ENCODE measurements around the gene EVL.

EVL gene

GRCh38 chr14:100086361-100086760 is 21.1 kb downstream of the EVL start:
- H3K27ac ChIP-seq (ENCODE audit: low read depth, low read length, severe bottlenecking) = no peak overlapping the region
- no peaks in the 10 kb centered on the region for H3K9me3 ChIP-seq (ENCODE audit: control insufficient read depth, low read length)
- H3K4me1 ChIP-seq (ENCODE audit: control insufficient read depth, insufficient read depth, low read length, poor library complexity, severe bottlenecking) = no peaks in the 10 kb centered on the region
- no peak overlapping the region for H3K4me3 ChIP-seq (ENCODE audit: extremely low read depth, insufficient read depth, low read length, poor library complexity, severe bottlenecking)
- peaks cover 13% of the 10 kb centered on the region for H3K36me3 ChIP-seq (ENCODE audit: control insufficient read depth, insufficient read depth, low read length)
- WGBS, 2 experiments (ENCODE audit: insufficient coverage in 2 of 2) = 95% methylated on average over 4 of the region's 5 CpGs; no CpG with 5 or more reads in 1 of the 2 experiments

GRCh38 chr14:100088226-100088625 is 23.0 kb downstream of the EVL start:
- Histone ChIP-seq H3K36me3 (ENCODE audit: control insufficient read depth, insufficient read depth, low read length) (peaks cover 13% of the 10 kb centered on the region), H3K4me3 (ENCODE audit: extremely low read depth, insufficient read depth, low read length, poor library complexity, severe bottlenecking) (no peak overlapping the region)
- 100% methylated on average over 1 of the region's 3 CpGs; no CpG with 5 or more reads in 1 of the 2 experiments for WGBS, 2 experiments (ENCODE audit: insufficient coverage in 2 of 2)

GRCh38 chr14:100091386-100091785 is 26.2 kb downstream of the EVL start:
- Histone ChIP-seq H3K4me3 (ENCODE audit: extremely low read depth, insufficient read depth, low read length, poor library complexity, severe bottlenecking) (no peak overlapping the region), H3K36me3 (ENCODE audit: control insufficient read depth, insufficient read depth, low read length) (peaks cover 9% of the 10 kb centered on the region), H3K4me1 (ENCODE audit: control insufficient read depth, insufficient read depth, low read length, poor library complexity, severe bottlenecking) (no peaks in the 10 kb centered on the region), H3K27ac (ENCODE audit: low read depth, low read length, severe bottlenecking) (no peak overlapping the region), H3K9me3 (ENCODE audit: control insufficient read depth, low read length) (no peaks in the 10 kb centered on the region)
- 96% methylated on average over 5 to 6 of the region's 7 CpGs for WGBS, 2 experiments (ENCODE audit: insufficient coverage in 2 of 2)

More at GRCh38 chr14:100088226-100088625, 23.0 kb downstream of the EVL start:
- no peaks in the 10 kb centered on the region for H3K4me1 ChIP-seq (ENCODE audit: control insufficient read depth, insufficient read depth, low read length, poor library complexity, severe bottlenecking)
- H3K27ac ChIP-seq (ENCODE audit: low read depth, low read length, severe bottlenecking) = no peak overlapping the region
- H3K9me3 ChIP-seq (ENCODE audit: control insufficient read depth, low read length) = no peaks in the 10 kb centered on the region

- Histone ChIP-seq H3K27ac (ENCODE audit: low read depth, low read length, severe bottlenecking) (no peak overlapping the region), H3K4me1 (ENCODE audit: control insufficient read depth, insufficient read depth, low read length, poor library complexity, severe bottlenecking) (no peaks in the 10 kb centered on the region), H3K4me3 (ENCODE audit: extremely low read depth, insufficient read depth, low read length, poor library complexity, severe bottlenecking) (no peak overlapping the region), H3K9me3 (ENCODE audit: control insufficient read depth, low read length) (no peaks in the 10 kb centered on the region), H3K36me3 (ENCODE audit: control insufficient read depth, insufficient read depth, low read length) (peaks cover 14% of the 10 kb centered on the region)
- WGBS, 2 experiments (ENCODE audit: insufficient coverage in 2 of 2) = 100% methylated on average over 1 of the region's 1 CpG
Observed at GRCh38 chr14:100092832-100093231, 27.6 kb downstream of the EVL start.

- 90 to 94% methylated on average over 3 to 4 of the region's 6 CpGs for WGBS, 2 experiments (ENCODE audit: insufficient coverage in 2 of 2)
- H3K4me3 ChIP-seq (ENCODE audit: extremely low read depth, insufficient read depth, low read length, poor library complexity, severe bottlenecking) = no peak overlapping the region
- H3K36me3 ChIP-seq (ENCODE audit: control insufficient read depth, insufficient read depth, low read length) = peaks cover 13% of the 10 kb centered on the region
- H3K9me3 ChIP-seq (ENCODE audit: control insufficient read depth, low read length) = no peaks in the 10 kb centered on the region
- H3K27ac ChIP-seq (ENCODE audit: low read depth, low read length, severe bottlenecking) = no peak overlapping the region
- H3K4me1 ChIP-seq (ENCODE audit: control insufficient read depth, insufficient read depth, low read length, poor library complexity, severe bottlenecking) = no peaks in the 10 kb centered on the region
Observed at GRCh38 chr14:100093319-100093718, 28.1 kb downstream of the EVL start.

GRCh38 chr14:100096656-100097055 is 31.4 kb downstream of the EVL start:
- WGBS, 2 experiments (ENCODE audit: insufficient coverage in 2 of 2) = no CpG with 5 or more reads among the region's 3 CpGs
- no peak overlapping the region for H3K27ac ChIP-seq (ENCODE audit: low read depth, low read length, severe bottlenecking)
- peaks cover 27% of the 10 kb centered on the region for H3K36me3 ChIP-seq (ENCODE audit: control insufficient read depth, insufficient read depth, low read length)
- H3K4me3 ChIP-seq (ENCODE audit: extremely low read depth, insufficient read depth, low read length, poor library complexity, severe bottlenecking) = no peak overlapping the region
- no peaks in the 10 kb centered on the region for H3K4me1 ChIP-seq (ENCODE audit: control insufficient read depth, insufficient read depth, low read length, poor library complexity, severe bottlenecking)
- H3K9me3 ChIP-seq (ENCODE audit: control insufficient read depth, low read length) = no peaks in the 10 kb centered on the region

GRCh38 chr14:100098171-100098570 is 32.9 kb downstream of the EVL start:
- no peaks in the 10 kb centered on the region for H3K4me1 ChIP-seq (ENCODE audit: control insufficient read depth, insufficient read depth, low read length, poor library complexity, severe bottlenecking)
- no peaks in the 10 kb centered on the region for H3K9me3 ChIP-seq (ENCODE audit: control insufficient read depth, low read length)
- 91 to 97% methylated on average over 7 to 8 of the region's 8 CpGs for WGBS, 2 experiments (ENCODE audit: insufficient coverage in 2 of 2)
- H3K4me3 ChIP-seq (ENCODE audit: extremely low read depth, insufficient read depth, low read length, poor library complexity, severe bottlenecking) = no peak overlapping the region
- peaks cover 27% of the 10 kb centered on the region for H3K36me3 ChIP-seq (ENCODE audit: control insufficient read depth, insufficient read depth, low read length)
- no peak overlapping the region for H3K27ac ChIP-seq (ENCODE audit: low read depth, low read length, severe bottlenecking)

GRCh38 chr14:100100032-100100703 is 34.9 kb downstream of the EVL start:
- Histone ChIP-seq H3K9me3 (ENCODE audit: control insufficient read depth, low read length) (no peaks in the 10 kb centered on the region), H3K36me3 (ENCODE audit: control insufficient read depth, insufficient read depth, low read length) (peaks cover 27% of the 10 kb centered on the region), H3K4me1 (ENCODE audit: control insufficient read depth, insufficient read depth, low read length, poor library complexity, severe bottlenecking) (no peaks in the 10 kb centered on the region), H3K27ac (ENCODE audit: low read depth, low read length, severe bottlenecking) (no peak overlapping the region), H3K4me3 (ENCODE audit: extremely low read depth, insufficient read depth, low read length, poor library complexity, severe bottlenecking) (no peak overlapping the region)
- 98 to 99% methylated on average over 10 to 12 of the region's 14 CpGs for WGBS, 2 experiments (ENCODE audit: insufficient coverage in 2 of 2)

GRCh38 chr14:100102156-100102785 is 37.0 kb downstream of the EVL start:
- WGBS, 2 experiments (ENCODE audit: insufficient coverage in 2 of 2) = 91 to 100% methylated on average over 4 to 7 of the region's 8 CpGs

GRCh38 chr14:100103250-100104005 is 38.2 kb downstream of the EVL start:
- H3K4me1 ChIP-seq (ENCODE audit: control insufficient read depth, insufficient read depth, low read length, poor library complexity, severe bottlenecking) = peaks cover 3% of the 10 kb centered on the region
- H3K4me3 ChIP-seq (ENCODE audit: extremely low read depth, insufficient read depth, low read length, poor library complexity, severe bottlenecking) = no peak overlapping the region
- H3K27ac ChIP-seq (ENCODE audit: low read depth, low read length, severe bottlenecking) = no peak overlapping the region
- 94 to 95% methylated on average over 8 to 10 of the region's 10 CpGs for WGBS, 2 experiments (ENCODE audit: insufficient coverage in 2 of 2)
- H3K9me3 ChIP-seq (ENCODE audit: control insufficient read depth, low read length) = no peaks in the 10 kb centered on the region
- peaks cover 13% of the 10 kb centered on the region for H3K36me3 ChIP-seq (ENCODE audit: control insufficient read depth, insufficient read depth, low read length)

More at GRCh38 chr14:100102156-100102785, 37.0 kb downstream of the EVL start:
- Histone ChIP-seq H3K9me3 (ENCODE audit: control insufficient read depth, low read length) (no peaks in the 10 kb centered on the region), H3K27ac (ENCODE audit: low read depth, low read length, severe bottlenecking) (no peak overlapping the region), H3K36me3 (ENCODE audit: control insufficient read depth, insufficient read depth, low read length) (peaks cover 22% of the 10 kb centered on the region), H3K4me3 (ENCODE audit: extremely low read depth, insufficient read depth, low read length, poor library complexity, severe bottlenecking) (no peak overlapping the region), H3K4me1 (ENCODE audit: control insufficient read depth, insufficient read depth, low read length, poor library complexity, severe bottlenecking) (no peaks in the 10 kb centered on the region)

All from mesodermal cell (in vitro differentiated cells).